Osteoblast (primary cell): Measurements from ENCODE around the gene MAMDC2. TPM values are rescaled to one million over a fixed set of nuclear protein-coding genes. Genes with fewer than 3 reads are reported as not detected.

ENCODE experiments used
- DNase-seq: peaks from one replicate; pipeline ENCODE4 v3.0.0; 2011; ENCODE audit warnings: low spot score, mixed read lengths; ENCODE audit not compliant: insufficient read length; ENCODE audit errors: missing footprints
- H2AFZ ChIP-seq: 2 replicates; pipeline ENCODE4 v1.6.0; 2011; ENCODE audit warnings: mild to moderate bottlenecking, low read length
- H3K27ac ChIP-seq: 2 replicates; pipeline ENCODE4 v1.5.1; 2011; ENCODE audit warnings: mild to moderate bottlenecking, low read depth, low read length, moderate library complexity
- H3K27me3 ChIP-seq: 2 replicates; pipeline ENCODE4 v1.6.0; 2012; ENCODE audit warnings: mild to moderate bottlenecking, control low read depth, inconsistent platforms, low read length, moderate library complexity; ENCODE audit not compliant: insufficient read depth
- H3K36me3 ChIP-seq: 2 replicates; pipeline ENCODE4 v1.5.1; 2011; ENCODE audit warnings: mild to moderate bottlenecking, low read length, control low read depth, moderate library complexity; ENCODE audit not compliant: insufficient read depth
- H3K4me1 ChIP-seq: 2 replicates; pipeline ENCODE4 v1.5.1; 2011; ENCODE audit warnings: mild to moderate bottlenecking, low read length, control low read depth, moderate library complexity; ENCODE audit not compliant: insufficient read depth
- H3K4me2 ChIP-seq: 2 replicates; pipeline ENCODE4 v1.6.0; 2011; ENCODE audit warnings: mild to moderate bottlenecking, low read length; ENCODE audit not compliant: insufficient read depth
- H3K4me3 ChIP-seq: fragments of 200-600 bp; sonication (generic); 3 replicates; pipeline ENCODE4 v1.5.1; 2012; ENCODE audit warnings: mild to moderate bottlenecking, low read length, inconsistent platforms; ENCODE audit not compliant: insufficient read depth
- H3K79me2 ChIP-seq: 2 replicates; pipeline ENCODE4 v1.6.0; 2012; ENCODE audit warnings: mild to moderate bottlenecking, low read length, control low read depth, inconsistent platforms; ENCODE audit not compliant: insufficient read depth
- H3K9me3 ChIP-seq: 2 replicates; pipeline ENCODE4 v1.5.1; 2011; ENCODE audit warnings: low read depth, low read length, control low read depth
- H4K20me1 ChIP-seq: 2 replicates; pipeline ENCODE4 v1.6.0; 2012; ENCODE audit warnings: mild to moderate bottlenecking, low read length, control low read depth; ENCODE audit not compliant: insufficient read depth
- total RNA-seq: library from RNA; depleted of rRNA; stranded (reverse); fragments of >200 nt; gene quantifications from 2 replicates; pipeline ENCODE4 v1.2.3, GENCODE V29; 2012
- TF ChIP-seq, protein P1 (sequence below): IDR thresholded peaks from 2 replicates; pipeline ENCODE4 v1.5.1; 2011; ENCODE audit warnings: mild to moderate bottlenecking, low read depth, low read length, moderate library complexity; ENCODE audit errors: extremely low read depth

MAMDC2 gene
- total RNA-seq, 1 donor = 1.4 TPM

DNA sequence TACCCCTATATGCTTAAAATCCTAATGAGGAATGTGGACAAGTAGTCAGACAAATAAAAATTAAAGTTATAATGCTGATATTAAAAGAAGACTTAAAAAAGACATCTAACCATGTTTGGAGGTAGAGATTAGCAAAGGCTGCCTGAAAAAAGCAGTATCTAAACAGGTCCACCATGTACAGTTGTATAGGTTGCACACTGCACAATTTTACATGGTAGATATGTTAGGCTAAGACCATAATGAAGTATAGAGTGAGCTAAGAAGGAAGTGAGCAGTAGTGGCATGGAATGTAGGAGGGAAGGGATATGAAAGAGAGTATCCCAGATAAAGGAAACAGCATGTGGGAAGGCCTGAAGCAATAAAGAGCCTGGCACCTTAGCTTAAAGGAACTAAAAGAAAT is 51.1 kb downstream of the MAMDC2 start:
- DNase-seq = no peak
- no peaks in the 10 kb centered on the region for H3K36me3 ChIP-seq
- no peaks in the 10 kb centered on the region for H3K4me1 ChIP-seq
- no peaks in the 10 kb centered on the region for H4K20me1 ChIP-seq
- no peak overlapping the region for H3K4me3 ChIP-seq
- TF ChIP-seq, protein P1, sequence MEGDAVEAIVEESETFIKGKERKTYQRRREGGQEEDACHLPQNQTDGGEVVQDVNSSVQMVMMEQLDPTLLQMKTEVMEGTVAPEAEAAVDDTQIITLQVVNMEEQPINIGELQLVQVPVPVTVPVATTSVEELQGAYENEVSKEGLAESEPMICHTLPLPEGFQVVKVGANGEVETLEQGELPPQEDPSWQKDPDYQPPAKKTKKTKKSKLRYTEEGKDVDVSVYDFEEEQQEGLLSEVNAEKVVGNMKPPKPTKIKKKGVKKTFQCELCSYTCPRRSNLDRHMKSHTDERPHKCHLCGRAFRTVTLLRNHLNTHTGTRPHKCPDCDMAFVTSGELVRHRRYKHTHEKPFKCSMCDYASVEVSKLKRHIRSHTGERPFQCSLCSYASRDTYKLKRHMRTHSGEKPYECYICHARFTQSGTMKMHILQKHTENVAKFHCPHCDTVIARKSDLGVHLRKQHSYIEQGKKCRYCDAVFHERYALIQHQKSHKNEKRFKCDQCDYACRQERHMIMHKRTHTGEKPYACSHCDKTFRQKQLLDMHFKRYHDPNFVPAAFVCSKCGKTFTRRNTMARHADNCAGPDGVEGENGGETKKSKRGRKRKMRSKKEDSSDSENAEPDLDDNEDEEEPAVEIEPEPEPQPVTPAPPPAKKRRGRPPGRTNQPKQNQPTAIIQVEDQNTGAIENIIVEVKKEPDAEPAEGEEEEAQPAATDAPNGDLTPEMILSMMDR = no peak
- H3K4me2 ChIP-seq = no peak overlapping the region
- H3K79me2 ChIP-seq = no peaks in the 10 kb centered on the region
- H2AFZ ChIP-seq = no peak overlapping the region
- no peaks in the 10 kb centered on the region for H3K27me3 ChIP-seq
- no peak overlapping the region for H3K27ac ChIP-seq
- no peaks in the 10 kb centered on the region for H3K9me3 ChIP-seq

DNA sequence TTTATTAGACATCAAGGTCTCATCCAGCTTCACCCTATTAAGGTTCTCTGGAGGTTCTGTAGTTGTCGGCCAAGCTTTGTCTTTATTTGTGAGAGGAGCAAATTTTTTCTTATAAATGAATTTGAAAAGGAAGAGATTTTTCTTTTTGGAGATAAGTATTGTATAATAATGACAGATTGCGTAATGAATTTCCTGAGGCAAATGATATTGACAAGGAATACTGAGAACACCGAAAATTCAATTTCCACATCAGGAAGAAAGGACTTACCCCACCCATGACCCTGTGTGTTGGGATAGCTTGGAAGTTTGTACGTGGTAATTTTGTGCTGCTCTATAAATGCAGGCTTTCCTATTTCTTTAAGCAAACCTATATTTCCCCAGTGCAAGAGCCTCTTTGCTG is 53.5 kb downstream of the MAMDC2 start:
- H3K9me3 ChIP-seq = no peaks in the 10 kb centered on the region
- H3K4me1 ChIP-seq = no peaks in the 10 kb centered on the region
- H4K20me1 ChIP-seq = no peaks in the 10 kb centered on the region
- H3K4me3 ChIP-seq = no peak overlapping the region
- H3K79me2 ChIP-seq = no peaks in the 10 kb centered on the region
- no peaks in the 10 kb centered on the region for H3K27me3 ChIP-seq
- no peak for DNase-seq
- no peak overlapping the region for H3K27ac ChIP-seq
- TF ChIP-seq, protein P1 = no peak
- no peak overlapping the region for H2AFZ ChIP-seq
- H3K4me2 ChIP-seq = no peak overlapping the region
- no peaks in the 10 kb centered on the region for H3K36me3 ChIP-seq

DNA sequence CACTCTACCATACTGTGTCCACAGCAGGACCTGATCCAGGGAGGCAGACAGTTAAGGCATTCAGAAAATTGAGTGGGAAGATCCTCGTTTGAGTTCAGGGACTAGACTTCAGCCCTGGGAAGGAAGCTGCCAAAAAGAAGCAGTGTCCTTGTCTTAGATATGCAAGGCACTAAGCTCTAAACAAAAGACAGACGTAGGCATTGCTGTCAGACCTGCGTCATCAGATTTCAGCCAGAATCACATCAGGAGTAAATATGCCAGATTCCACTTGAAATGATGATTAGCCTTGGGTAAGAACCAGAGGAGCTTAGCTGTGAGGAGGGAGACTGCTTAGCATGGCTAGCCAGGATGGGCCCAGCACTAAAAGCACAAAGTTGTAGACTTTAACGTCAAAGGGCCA is 56.7 kb downstream of the MAMDC2 start:
- no peaks in the 10 kb centered on the region for H3K36me3 ChIP-seq
- H3K27me3 ChIP-seq = no peaks in the 10 kb centered on the region
- no peak for DNase-seq
- H3K4me2 ChIP-seq = no peak overlapping the region
- TF ChIP-seq, protein P1 = no peak
- H3K4me1 ChIP-seq = no peaks in the 10 kb centered on the region
- H4K20me1 ChIP-seq = no peaks in the 10 kb centered on the region
- H3K79me2 ChIP-seq = no peaks in the 10 kb centered on the region
- H3K9me3 ChIP-seq = no peaks in the 10 kb centered on the region
- H3K4me3 ChIP-seq = no peak overlapping the region
- H2AFZ ChIP-seq = no peak overlapping the region
- no peak overlapping the region for H3K27ac ChIP-seq

DNA sequence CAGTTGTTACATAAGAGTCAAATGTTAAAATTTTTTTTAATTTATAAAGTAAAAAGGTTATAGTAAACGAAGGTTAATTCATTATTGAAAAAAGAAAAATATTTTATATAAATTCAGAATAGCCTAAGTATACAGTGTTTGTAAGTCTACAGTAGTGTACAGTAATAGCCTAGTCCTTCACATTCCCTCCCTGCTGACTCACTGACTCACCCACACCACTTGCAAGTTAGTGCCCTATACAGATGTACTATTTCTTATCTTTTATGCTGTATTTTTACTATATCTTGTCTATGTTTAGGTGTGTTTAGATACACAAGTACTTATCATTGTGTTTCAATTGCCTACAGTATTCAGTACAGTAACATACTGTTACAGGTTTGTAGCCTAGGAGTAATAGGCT is 57.6 kb downstream of the MAMDC2 start:
- TF ChIP-seq, protein P1 = no peak
- no peaks in the 10 kb centered on the region for H3K36me3 ChIP-seq
- no peak overlapping the region for H3K4me3 ChIP-seq
- H3K9me3 ChIP-seq = no peaks in the 10 kb centered on the region
- H3K4me2 ChIP-seq = no peak overlapping the region
- no peaks in the 10 kb centered on the region for H3K27me3 ChIP-seq
- no peaks in the 10 kb centered on the region for H4K20me1 ChIP-seq
- H2AFZ ChIP-seq = no peak overlapping the region
- DNase-seq = no peak
- no peak overlapping the region for H3K27ac ChIP-seq
- H3K79me2 ChIP-seq = no peaks in the 10 kb centered on the region
- H3K4me1 ChIP-seq = no peaks in the 10 kb centered on the region
